Right ventricle myocardium superior (tissue), 1 donor: ENCODE data around the gene KIF26B. TPM values are rescaled to one million over a fixed set of nuclear protein-coding genes. Genes with fewer than 3 reads are reported as not detected.
A peak's percentile ranks its signal among the peaks of the same experiment; 100 is the strongest.

ENCODE experiments used
- ATAC-seq: fragments of 200-7000 bp; cut with Tn5 transposase; one replicate; pipeline ENCODE4 v1.9.1; 2020; ENCODE audit warnings: mild to moderate bottlenecking; ENCODE audit not compliant: poor library complexity
- DNase-seq: peaks from one replicate; pipeline ENCODE4 v3.0.0-alpha.2; 2020
- intact Hi-C: fragments of 100-400 bp; cut with DNase I; formaldehyde crosslinking; loops from one replicate; pipeline ENCODE4 v1.11.2; 2022
- total RNA-seq: library from RNA; stranded (reverse); fragmentation: NEBNext Ultra II Directional; extraction: Animal tissue kit (Norgen Biotek cat#: 25700); gene quantifications from one replicate; pipeline ENCODE4 v1.2.1, GENCODE V29; 2021
- donor health status: DM: no; HTN: yes; CAD: no; lungs with severe emphysema.

The KIF26B gene
- total RNA-seq, 1 donor from 2014 or later: 2.4 TPM

DNA sequence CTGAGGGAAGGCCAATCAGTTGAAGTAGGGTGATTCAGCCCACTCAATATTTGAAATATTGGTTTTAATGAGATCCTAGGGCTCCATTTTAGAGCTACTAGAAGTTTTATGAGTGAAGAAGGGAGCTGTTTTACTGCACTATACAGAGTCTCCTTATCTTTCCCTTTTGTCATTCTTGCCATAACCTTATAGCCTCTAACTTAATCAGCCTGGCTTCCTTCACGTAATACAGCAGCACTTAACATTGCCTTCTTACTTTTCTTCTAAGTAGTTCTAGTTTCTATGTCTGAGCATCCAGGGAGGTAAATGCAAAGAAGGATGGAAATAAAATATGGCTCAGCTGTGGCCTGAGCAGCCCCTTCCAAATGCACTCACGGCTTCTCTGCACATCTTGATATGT lies 299.3 kb downstream of the KIF26B start:
- ATAC-seq (no peak), DNase-seq (no peak)
- intact Hi-C loops: no loop called here

DNA sequence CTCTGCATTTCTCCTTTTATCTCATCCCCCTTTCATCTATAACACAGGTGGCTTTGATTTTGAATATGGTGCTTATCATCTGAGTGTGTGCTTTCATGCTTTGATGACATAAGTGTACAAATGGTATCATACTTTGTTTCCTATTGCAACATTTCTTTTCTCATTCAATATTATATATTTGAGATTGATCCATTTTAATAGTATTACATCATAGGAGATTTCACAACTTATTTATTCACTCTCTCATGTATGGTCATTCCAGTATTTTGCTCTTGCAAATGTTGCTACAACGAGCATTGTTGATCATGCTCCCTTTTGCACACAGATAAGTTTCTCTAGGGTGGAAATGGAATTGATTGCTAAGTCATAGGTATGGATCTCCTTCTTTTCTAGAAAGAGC lies 302.8 kb downstream of the KIF26B start:
- no peak for DNase-seq
- intact Hi-C loops: no loop called here
- ATAC-seq: no peak

DNA sequence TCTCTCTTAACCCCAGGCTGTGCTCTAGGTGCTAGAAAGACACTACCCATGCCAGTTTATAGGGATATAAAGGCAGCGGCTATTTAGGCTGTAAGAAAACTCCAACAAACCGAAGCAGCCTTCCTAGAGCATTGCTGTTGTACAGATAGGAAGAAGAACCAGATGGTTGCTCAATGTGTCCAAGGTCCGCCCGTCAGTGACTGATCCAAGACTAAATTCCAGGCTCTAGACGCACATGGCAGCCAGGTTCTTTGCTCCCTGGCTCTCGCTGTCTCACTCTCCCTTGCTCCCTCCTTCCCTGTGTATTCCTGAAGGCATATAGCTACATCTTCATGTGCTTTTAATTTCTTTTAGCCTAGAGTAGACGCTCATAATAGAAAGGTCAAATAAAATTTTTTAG lies 303.4 kb downstream of the KIF26B start:
- ATAC-seq (no peak), DNase-seq (no peak)
- intact Hi-C loops: no loop called here

DNA sequence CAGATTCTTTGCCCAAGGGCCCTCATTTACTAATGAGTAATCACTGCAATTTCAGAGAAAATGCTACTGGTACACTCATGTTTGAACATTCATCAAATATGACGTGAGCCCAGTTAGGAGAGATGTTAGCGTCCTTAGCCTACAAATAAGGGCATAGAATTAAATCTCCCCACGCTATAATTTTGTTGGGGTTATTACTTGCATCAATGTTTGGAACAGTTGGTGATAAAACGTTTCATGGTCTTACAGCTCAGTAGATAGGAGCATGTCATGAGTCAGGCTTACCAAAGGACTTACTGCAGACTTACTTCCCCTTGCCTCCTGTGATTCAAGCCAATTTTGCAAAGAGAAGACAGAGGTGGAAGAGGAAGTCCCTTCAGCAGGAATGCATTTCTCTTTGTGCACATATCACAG lies 304.0 kb downstream of the KIF26B start:
- intact Hi-C loops: no loop called here
- DNase-seq: no peak
- ATAC-seq: no peak

DNA sequence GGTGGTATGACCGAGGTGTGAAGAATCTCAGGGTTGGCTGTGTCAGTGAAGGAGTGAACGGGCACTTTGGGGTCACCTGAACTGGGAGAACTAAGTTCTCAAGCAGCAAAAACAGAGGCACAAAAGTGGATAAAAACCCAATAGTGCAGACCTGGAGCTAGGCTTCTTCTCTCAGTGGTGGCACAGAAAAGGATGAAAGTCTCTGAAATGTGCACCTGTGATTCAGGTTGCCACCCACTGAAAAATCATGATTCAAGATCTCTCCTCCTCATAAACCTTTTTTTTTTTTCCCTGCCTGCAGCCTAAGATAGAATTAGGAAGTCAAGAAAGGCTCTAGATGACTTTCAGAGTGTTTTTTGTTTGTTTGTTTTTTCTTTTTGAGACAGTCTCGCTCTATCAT lies 304.8 kb downstream of the KIF26B start:
- ATAC-seq: no peak
- intact Hi-C loops: no loop called here
- DNase-seq: no peak

DNA sequence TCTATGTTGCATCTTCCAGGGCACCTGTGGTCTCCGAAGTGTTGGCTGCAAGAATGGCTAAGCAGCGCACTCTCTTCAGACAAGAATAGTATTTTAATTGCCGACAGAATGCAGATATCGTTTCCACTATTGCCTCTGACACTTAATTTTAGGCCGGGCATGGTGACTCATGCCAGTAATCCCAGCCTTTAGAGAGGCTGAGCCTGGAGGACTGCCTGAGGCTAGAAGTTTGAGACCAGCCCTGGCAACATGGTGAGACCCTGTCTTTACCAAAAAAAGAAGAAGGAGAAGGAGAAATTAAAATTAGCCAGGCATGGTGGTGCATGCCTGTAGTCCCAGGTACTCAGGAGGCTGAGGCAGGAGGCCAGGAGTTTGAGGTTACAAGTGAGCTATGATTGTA lies 306.9 kb downstream of the KIF26B start:
- intact Hi-C loops: no loop called here
- ATAC-seq (no peak), DNase-seq (no peak)

DNA sequence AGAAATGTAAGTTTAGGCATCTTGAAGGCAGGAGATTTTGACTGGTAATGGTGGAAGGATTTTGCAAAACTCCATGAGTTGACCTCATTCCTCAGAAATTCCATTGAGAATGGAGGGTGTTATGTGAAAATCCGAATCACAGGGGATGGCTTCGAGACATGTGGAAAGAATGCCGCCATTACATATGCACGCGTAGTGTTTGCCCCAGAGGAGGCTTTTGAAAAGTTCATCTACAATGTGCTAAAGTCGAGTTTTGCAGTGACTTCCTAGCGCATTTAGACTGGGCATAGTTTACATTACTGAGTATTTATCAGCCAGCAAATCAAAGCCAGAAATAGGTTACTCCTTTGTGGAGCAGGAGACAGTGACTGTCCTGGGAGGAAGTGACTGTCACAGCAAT lies 307.4 kb downstream of the KIF26B start:
- intact Hi-C loops: no loop called here
- ATAC-seq (no peak), DNase-seq (no peak)

DNA sequence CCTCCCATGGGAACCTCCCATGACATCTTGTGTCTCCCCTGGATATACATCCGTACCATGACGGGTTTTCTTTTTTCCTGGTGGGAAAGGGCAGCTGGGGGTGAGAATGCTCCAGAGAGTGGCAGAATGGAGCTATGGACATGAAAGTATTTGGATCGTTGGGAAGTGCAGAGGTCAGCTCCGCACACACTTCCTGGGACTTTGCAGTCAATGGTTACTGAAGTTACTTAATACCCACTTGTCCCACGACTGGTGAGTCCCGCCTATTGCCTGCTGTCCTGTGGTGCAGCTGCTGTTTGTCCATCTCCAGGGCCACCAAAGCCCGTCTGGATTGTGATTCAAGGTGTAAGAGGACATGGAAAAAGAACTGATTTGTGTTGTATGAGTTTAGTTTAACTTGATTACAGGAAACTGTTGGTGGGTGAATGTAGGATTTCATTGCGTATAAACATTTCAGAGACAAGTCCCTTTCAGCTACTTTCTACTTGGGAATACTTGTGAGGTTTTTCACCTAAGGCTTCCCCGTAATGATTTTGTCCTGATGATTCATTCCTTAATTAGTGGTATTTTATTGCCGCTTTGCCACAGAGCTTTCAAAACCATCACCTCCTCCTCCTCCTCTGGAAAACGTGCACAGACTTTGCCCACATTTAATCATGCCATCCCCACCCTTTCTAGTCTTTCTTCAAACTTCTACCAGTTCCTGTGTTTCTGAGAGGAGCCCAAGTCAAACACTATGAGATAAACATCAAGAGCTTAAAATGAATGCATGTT lies 308.8 kb downstream of the KIF26B start:
- DNase-seq (no peak), ATAC-seq (no peak)
- intact Hi-C loops: no loop called here

DNA sequence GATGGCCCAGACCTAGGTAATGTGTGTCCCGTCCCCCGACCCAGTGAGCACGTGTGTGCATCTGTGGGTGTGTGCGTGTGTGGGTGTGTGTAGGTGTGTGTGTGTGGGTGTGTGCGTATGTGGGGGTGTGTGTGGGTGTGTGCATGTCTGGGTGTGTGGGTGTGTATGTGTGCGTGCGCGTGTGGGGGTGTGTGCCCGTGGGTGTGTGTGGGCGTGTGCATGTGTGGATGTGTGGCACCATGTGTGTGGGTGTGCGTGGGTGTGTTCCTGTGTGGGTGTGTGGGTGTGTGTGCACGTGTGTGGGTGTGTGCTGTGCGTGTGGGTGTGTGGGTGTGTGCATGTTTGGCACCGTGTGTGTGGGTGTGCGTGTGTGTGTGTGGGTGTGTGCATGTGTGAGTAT lies 309.5 kb downstream of the KIF26B start:
- DNase-seq (no peak), ATAC-seq (no peak)
- intact Hi-C loops: no loop called here

DNA sequence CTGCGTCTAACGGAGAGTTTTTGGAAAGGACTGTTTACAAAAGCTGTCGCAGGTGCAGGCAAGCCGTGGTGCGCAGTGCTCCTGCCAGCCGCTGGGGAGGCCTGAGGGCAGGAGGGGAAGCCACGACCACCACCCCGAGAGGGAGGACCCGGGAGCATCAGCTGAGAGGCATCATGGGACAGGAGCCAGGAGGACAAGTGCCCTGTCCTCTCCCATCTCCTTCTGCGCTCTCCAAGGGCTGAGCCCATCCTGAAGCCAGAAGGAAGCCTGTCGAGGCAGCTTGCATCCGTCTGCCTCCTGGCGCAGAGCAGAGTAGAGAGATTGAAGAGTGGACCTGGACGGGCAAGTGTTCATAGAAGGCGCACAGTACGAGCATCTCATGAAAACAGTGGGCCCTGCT lies 310.9 kb downstream of the KIF26B start:
- intact Hi-C loops: no loop called here
- DNase-seq (no peak), ATAC-seq (no peak)

DNA sequence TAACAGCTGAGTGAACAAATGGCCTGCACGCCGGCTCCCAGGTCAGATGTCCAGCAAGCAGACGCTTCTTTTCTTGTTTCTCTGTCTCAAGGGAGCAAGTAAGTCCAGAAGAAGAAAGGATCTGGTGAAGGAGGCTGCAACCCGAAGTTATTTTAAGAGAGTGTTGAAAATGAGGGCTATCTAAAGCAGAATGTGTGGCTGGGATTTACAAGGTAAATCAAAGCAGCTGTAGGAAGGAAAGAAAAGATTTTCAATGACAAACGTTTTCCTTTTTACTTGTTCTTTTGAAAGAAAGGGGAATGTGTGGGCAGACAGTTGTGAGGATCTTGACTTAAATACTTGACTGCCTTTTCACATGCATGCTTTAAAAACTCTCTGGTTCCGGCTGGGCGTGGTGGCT lies 311.5 kb downstream of the KIF26B start:
- ATAC-seq (no peak), DNase-seq (no peak)
- intact Hi-C loops: no loop called here

DNA sequence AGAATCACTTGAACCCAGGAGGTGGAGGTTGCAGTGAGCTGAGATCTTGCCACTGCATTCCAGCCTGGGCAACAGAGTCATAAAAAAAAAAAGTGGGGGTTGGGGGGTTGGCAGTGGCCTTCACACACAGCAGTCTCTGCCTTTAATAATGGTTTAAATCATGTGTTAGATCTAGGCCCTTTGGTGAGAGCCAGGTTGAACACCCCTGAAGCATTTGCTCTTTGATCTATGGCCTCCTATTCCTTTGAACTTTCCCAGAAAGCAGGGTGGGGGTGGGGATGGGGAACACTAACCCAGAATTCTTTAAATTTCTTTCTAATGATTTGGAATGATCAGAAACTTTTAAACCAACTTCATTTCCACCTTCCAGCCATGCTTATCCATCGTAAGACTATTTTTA lies 313.0 kb downstream of the KIF26B start:
- ATAC-seq (no peak), DNase-seq (no peak)

DNA sequence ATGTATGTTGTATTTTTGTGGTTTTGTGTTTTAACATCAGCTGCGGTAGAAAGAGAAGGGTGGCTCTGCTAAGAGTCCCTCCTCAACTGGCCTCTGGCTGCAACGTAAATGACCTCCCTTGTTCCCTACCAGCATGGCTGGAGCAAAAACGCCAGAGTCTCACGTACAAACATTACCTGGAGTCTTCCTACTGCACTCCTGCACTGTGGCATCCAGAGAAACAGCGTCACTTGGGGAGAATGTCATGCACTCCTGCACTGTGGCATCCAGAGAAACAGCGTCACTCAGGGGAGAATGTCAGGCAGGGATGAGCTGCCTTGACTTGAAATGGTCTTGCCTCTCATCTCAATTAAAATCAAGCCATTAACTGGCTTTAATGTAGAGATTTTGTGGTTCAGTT lies 314.2 kb downstream of the KIF26B start:
- ATAC-seq (no peak), DNase-seq (no peak)
- intact Hi-C loops: no loop called here

More for the DNA sequence above, 313.0 kb downstream of the KIF26B start:
- intact Hi-C loops: no loop called here

DNA sequence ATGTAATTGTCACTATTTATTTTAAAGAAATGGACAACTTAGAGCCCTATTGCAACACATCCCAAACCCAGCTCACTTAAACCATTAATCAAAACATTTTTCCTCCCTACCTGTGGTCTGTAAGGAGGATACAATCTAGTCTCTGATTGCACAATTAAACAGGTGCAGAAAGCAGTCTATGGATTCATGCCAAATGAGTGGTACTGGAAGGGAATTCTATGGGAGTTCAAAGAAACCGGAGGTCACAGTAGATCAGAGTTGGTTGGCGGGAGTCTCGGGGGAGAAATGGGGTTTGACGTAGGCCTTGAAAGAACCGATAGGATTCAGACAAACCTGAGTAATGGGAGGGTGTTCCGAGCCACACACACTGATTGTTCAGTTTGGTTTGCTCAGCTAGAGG lies 314.9 kb downstream of the KIF26B start:
- ATAC-seq (no peak), DNase-seq (no peak)
- intact Hi-C loops: no loop called here

DNA sequence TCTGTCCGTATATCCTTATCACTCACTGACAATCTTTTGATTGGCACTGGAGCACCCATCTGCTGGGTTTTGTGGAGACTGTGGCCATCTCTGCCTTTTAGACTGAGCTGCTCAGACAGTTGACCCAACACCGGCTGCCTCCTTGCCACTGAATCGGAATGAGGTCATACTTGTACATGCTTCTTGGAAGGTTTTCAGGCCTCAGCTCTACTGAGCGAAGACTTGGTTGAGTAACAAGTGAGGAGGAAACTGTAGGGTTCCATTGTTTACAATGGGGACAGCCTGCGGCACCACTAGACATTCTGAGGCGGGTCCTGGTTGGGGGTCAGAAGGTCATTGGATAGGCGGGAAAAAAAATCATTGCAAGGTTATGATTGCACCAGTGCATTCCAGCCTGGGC lies 320.3 kb downstream of the KIF26B start:
- intact Hi-C loops: no loop called here
- DNase-seq (no peak), ATAC-seq (no peak)

DNA sequence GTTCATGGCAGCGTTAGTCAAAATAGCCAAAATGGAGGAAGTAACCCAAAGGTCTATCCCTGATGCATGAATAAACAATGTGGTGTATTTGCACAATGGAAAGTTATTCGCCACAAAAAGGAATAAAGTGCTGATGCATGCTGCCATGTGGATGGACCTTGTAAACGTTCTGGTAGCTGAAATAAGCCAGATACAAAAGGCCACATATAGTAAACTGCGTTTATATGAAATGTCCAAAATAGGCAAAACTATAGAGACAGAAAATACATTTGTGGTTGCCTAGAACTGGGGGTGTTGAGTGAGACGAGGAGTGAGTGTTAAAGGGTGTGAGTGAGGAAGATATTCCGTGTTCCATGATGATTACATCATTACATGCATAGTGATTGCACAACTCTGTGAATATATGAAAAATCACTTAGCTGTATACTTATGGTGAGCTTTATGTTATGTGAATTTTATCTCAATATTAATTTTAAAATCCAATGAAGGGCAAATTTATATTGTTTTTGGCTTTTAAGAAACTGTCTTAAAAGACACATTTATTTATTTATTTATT lies 321.3 kb downstream of the KIF26B start:
- no peak for ATAC-seq
- no peak for DNase-seq
- intact Hi-C loops: no loop called here

DNA sequence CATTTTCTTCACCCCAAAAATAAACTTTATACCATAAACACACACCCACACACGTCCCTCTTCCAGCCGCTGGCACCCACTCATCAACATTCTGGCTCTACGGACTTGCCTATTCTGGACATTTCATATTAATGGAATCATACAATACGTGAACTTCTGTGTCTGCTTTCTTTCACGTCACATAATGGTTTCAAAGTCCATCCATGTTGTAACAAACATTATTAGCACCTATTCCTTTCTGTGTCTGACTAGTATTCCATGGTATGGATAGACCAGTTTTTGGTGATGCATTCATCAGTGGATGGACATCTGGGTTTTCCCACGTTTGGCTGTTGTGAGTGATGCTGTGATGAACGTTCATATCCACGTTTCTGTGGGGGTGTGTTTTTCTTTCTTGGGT lies 323.2 kb downstream of the KIF26B start:
- intact Hi-C loops: no loop called here
- ATAC-seq (no peak), DNase-seq (no peak)

DNA sequence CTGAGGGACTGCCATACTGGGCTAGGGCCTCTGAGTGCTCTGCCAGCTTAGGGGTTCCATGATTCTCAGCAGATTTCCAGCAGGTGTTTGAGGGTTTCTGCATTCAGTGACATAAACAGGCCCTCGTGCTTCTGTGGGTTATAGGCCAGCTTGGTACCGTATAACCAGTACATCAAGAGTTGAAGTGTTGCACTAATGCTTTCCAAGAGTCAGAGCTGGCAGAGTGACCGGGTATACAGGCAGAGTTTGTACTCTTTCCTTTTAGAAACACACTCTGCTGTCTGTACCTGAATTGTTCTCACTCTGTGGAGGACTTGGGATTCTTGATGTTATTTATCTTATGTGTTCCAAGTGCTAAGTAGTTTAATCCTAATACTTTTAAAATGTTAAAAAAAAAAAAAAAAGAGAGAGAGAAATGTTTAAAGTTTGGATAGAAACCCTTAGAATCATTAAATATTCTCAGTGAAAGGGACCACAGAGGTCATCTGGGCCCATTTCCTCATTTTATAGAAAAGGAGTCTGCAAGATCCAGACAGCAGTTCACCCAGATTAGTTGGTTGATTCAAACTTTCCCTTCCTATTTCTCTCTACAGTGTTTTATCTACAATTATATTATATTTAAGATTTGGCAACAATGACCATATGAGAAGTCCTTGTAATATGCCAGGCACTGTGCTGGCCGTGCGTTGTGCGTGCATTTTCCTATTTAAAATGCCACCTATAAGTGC lies 325.8 kb downstream of the KIF26B start:
- DNase-seq (no peak), ATAC-seq (peak; percentile 85)
- intact Hi-C loops: no loop called here

DNA sequence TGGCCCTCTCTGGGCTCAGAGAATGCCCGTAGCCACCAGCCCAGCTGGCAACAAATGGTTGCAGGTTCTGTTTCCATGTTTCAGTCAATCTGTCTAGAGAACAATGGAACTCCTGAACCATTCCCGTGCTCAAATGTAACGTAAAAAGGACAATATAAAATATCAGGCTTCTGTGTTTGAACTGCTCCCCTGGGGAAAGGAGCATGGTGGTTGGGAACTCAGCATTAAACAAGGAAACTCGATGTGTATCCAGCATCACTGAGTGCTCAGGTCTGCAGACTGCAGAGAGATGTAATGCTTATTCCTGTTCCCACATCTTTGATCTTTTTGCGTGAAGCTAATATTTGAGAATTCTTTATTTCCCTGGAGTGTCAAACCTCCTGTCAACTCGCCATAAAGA lies 326.5 kb downstream of the KIF26B start:
- DNase-seq (no peak), ATAC-seq (no peak)
- intact Hi-C loops: no loop called here

DNA sequence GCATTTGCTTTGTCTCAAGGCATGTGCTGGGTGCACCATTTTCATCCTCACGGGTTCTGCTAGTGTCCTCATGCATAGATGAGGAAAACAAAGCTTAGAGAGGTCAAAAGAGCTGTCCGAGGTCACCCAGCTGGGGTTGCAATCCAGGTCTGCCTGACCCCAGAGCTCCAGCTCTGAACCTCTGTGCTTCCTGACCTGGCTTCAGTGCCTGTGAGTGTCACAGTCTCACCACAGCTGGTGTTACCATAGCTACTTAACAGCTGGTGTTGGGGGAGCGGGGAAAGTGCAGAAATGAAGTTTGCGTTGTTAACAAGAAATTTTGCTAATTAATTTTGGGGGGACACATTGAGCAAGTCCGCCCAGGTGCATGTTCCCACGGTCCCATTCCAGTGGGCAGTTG lies 328.5 kb downstream of the KIF26B start:
- DNase-seq: no peak
- no peak for ATAC-seq
- intact Hi-C loops: no loop called here
